KMS-11 (cell line): ENCODE measurements around the gene TLE4.
A peak's percentile ranks its signal among the peaks of the same experiment; 100 is the strongest.

Source experiments
- H2AFZ ChIP-seq: fragments of 200-600 bp; sonication (generic); 2 replicates; pipeline ENCODE4 v1.6.1; 2016; ENCODE audit warnings: antibody characterized with exemption, mixed run types, low read depth
- H3K27ac ChIP-seq: fragments of 200-600 bp; sonication (generic); 2 replicates; pipeline ENCODE4 v1.6.1; 2016; ENCODE audit warnings: mild to moderate bottlenecking, mixed run types
- H3K27me3 ChIP-seq: fragments of 200-600 bp; sonication (generic); 2 replicates; pipeline ENCODE4 v1.6.1; 2017; ENCODE audit warnings: mild to moderate bottlenecking, low read depth, mixed run types, moderate library complexity; ENCODE audit not compliant: insufficient read depth
- H3K36me3 ChIP-seq: fragments of 200-600 bp; sonication (generic); 2 replicates; pipeline ENCODE4 v1.6.1; 2017; ENCODE audit warnings: mild to moderate bottlenecking, mixed run types; ENCODE audit not compliant: insufficient read depth
- H3K4me1 ChIP-seq: fragments of 200-600 bp; sonication (generic); 2 replicates; pipeline ENCODE4 v1.6.1; 2016; ENCODE audit warnings: mild to moderate bottlenecking, low read depth, mixed run types; ENCODE audit not compliant: poor library complexity, severe bottlenecking
- H3K4me2 ChIP-seq: fragments of 200-600 bp; sonication (generic); 2 replicates; pipeline ENCODE4 v1.7.0; 2016; ENCODE audit warnings: mild to moderate bottlenecking, mixed run types
- H3K4me3 ChIP-seq: fragments of 200-600 bp; sonication (generic); IDR thresholded peaks from 2 replicates; pipeline ENCODE4 v1.6.1; 2017; ENCODE audit warnings: low read depth, low read length, mixed read lengths; ENCODE audit not compliant: insufficient read depth
- H3K79me2 ChIP-seq: fragments of 200-600 bp; sonication (generic); 2 replicates; pipeline ENCODE4 v1.6.1; 2016; ENCODE audit warnings: low read depth, mixed run types; ENCODE audit not compliant: insufficient read depth
- H3K9ac ChIP-seq: fragments of 200-600 bp; sonication (generic); 2 replicates; pipeline ENCODE4 v1.6.1; 2016; ENCODE audit warnings: mild to moderate bottlenecking, mixed run types
- H4K20me1 ChIP-seq: fragments of 200-600 bp; sonication (generic); 2 replicates; pipeline ENCODE4 v1.6.1; 2016; ENCODE audit warnings: mild to moderate bottlenecking, mixed run types; ENCODE audit not compliant: insufficient read depth
- TF ChIP-seq, protein P1 (sequence below): fragments of 200-600 bp; sonication (generic); conservative IDR thresholded peaks from 2 replicates; pipeline ENCODE4 v1.6.1; 2017; ENCODE audit warnings: low read depth, mild to moderate bottlenecking, antibody characterized with exemption, low read length, moderate library complexity, mixed read lengths

Gene TLE4

GRCh38 chr9:79569814-79570447 is 1.8 kb upstream of the TLE4 start:
- Histone ChIP-seq H3K9ac (peak overlapping the region; percentile 70; the same call in 1 of the 2 replicates), H4K20me1 (no peaks in the 10 kb centered on the region), H3K36me3 (no peaks in the 10 kb centered on the region), H3K27me3 (peaks cover 8% of the 10 kb centered on the region), H3K4me2 (peak overlapping the region; percentile 75), H3K4me1 (peaks cover 18% of the 10 kb centered on the region), H3K27ac (no peak overlapping the region), H2AFZ (peak overlapping the region; percentile 94), H3K4me3 (no peak overlapping the region), H3K79me2 (no peaks in the 10 kb centered on the region)
- TF ChIP-seq, protein P1, sequence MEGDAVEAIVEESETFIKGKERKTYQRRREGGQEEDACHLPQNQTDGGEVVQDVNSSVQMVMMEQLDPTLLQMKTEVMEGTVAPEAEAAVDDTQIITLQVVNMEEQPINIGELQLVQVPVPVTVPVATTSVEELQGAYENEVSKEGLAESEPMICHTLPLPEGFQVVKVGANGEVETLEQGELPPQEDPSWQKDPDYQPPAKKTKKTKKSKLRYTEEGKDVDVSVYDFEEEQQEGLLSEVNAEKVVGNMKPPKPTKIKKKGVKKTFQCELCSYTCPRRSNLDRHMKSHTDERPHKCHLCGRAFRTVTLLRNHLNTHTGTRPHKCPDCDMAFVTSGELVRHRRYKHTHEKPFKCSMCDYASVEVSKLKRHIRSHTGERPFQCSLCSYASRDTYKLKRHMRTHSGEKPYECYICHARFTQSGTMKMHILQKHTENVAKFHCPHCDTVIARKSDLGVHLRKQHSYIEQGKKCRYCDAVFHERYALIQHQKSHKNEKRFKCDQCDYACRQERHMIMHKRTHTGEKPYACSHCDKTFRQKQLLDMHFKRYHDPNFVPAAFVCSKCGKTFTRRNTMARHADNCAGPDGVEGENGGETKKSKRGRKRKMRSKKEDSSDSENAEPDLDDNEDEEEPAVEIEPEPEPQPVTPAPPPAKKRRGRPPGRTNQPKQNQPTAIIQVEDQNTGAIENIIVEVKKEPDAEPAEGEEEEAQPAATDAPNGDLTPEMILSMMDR: no peak

DNA sequence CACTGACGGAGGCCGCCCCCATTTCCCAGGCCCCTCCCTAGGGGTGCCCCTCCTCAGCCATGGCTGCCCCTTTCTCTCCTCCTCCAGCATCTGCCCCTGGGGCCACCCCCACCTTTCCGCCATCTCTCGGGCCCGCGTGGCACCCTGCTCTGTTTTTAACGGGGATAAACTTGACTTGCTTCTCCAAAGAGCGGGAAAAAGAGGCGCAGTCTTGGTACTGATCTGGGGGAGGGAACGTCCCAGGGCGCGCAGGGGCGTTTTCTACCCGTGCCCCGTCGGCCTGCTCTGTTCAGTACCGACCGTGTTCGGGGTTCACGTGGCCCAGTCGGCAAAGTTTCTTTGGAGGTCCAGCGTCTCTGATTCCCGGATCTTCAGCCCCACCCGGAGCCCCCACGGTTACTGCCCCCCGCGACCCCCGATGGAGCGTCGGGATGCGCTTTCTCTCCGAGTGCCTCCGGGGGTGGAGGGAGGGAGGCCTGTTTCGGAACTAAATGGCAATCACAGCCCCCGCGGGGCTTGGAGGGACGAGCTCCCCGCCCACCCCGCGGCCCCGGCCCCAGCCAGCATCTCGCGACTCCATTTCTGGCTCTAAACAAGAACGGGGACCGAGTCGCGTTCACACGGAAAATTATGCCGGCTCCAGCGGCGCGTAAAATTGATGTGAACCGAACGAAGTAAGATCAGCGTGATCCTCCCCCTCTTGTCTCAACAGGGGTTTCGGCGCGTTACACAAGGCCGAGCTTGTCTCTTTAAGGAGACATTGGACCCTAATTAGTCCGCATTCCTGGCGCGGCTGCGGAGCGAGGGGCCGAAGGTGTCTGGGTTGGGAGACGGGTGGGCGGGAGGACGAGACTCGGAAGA is 1.1 kb upstream of the TLE4 start:
- Histone ChIP-seq H3K27ac (peak overlapping the region; percentile 44; the same call in 1 of the 2 replicates), H3K36me3 (no peaks in the 10 kb centered on the region), H3K27me3 (peaks cover 8% of the 10 kb centered on the region), H3K4me2 (peak overlapping the region; percentile 75), H3K9ac (peak overlapping the region; percentile 70), H3K4me3 (no peak overlapping the region), H4K20me1 (no peaks in the 10 kb centered on the region), H2AFZ (peak overlapping the region; percentile 94), H3K79me2 (no peaks in the 10 kb centered on the region), H3K4me1 (peaks cover 11% of the 10 kb centered on the region)
- TF ChIP-seq, protein P1: no peak

DNA sequence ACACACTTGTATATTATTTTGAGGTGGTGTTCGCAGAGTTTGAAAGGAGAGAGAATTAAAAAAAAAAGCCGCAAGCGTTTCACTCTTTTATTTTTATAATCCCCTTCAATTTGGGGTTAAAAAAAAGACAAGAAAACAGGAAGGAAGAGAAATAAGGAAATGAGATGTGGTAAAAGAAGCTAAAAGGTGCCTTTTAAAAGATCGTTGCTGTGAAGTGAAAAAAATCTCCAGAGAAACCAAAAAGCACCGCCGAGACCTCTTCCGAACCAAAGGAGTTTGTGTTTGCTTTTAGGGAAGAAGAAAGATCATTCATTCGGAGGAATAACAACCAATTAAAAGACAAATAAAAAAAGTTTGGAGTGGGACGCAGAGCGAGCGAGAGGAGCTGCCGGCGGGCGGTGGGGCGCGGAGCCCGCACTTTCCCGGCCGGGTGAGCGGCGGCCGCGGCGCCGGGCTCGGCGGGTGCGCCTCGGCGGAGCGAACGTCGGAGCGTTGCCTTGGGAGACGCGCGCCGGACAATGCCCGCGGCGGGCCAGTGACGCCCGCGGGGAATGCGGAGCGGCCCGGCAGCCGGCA is 355 bp downstream of the TLE4 start:
- Histone ChIP-seq H3K4me2 (peak overlapping the region; percentile 43), H3K27ac (peak overlapping the region; percentile 55), H3K27me3 (peaks cover 7% of the 10 kb centered on the region), H3K9ac (peak overlapping the region; percentile 36; the same call in 1 of the 2 replicates), H3K4me3 (no peak overlapping the region), H3K79me2 (no peaks in the 10 kb centered on the region), H4K20me1 (no peaks in the 10 kb centered on the region), H2AFZ (peak overlapping the region; percentile 78), H3K36me3 (no peaks in the 10 kb centered on the region), H3K4me1 (peaks cover 8% of the 10 kb centered on the region)
- TF ChIP-seq, protein P1: no peak

DNA sequence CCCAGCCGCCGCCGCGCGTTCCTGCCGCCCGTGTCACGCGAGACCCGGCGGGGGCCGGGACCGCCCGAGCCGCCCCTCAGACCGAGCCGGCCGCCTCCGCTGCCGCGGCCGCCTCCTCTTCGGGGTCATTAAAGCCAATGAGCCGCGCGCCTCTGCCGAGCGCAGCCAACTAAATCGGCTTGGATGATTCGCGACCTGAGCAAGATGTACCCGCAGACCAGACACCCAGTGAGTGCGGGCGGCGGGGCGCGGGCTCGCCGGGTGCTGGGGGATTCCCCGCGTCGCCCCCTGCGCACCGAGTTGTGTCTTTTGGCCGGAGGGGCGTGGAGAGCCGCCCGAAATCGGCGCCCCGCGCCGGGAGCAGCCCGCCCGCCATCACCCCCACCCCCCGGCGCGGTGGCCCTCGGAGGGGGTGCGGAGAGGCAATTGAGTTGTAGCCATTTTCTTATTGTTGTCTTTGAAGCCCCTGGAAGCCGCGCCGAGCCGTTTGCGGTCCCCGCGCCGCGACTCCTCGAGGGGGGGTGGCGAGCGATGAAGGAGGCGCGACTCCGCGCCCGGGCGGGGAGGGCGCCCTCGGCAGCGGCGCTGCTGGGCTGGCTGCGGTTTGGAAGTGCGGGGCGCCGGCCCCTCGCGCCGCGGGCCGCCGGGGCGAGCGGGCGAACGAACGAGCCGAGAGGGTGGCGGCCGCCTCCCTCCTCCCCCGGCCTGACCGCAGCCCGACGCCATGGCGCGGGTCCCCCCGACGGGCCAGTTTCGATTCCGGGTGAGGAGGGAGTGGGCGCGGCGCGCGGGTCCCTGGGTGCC is 1.0 kb downstream of the TLE4 start:
- Histone ChIP-seq H4K20me1 (no peaks in the 10 kb centered on the region), H3K4me2 (peak overlapping the region; percentile 60), H3K4me1 (peaks cover 8% of the 10 kb centered on the region), H3K27ac (no peak overlapping the region), H3K9ac (peak overlapping the region; percentile 30; the same call in 1 of the 2 replicates), H3K36me3 (no peaks in the 10 kb centered on the region), H3K27me3 (peaks cover 5% of the 10 kb centered on the region; the same call in 1 of the 2 replicates), H3K79me2 (no peaks in the 10 kb centered on the region), H2AFZ (peak overlapping the region; percentile 78), H3K4me3 (no peak overlapping the region)
- TF ChIP-seq, protein P1: no peak
